HG03558 (cell line): ENCODE data around the gene BBS9.

Source experiments
- ATAC-seq: cut with Tn5 transposase; IDR thresholded peaks from one replicate; pipeline ENCODE4 v1.9.1; 2021; ENCODE audit warnings: moderate number of reproducible peaks; ENCODE audit not compliant: unreplicated experiment; ENCODE audit errors: extremely low read depth

BBS9 gene

GRCh38 chr7:33339074-33339790, 209.9 kb downstream of the BBS9 start:
- ATAC-seq, result no peak

GRCh38 chr7:33346055-33346454, 216.7 kb downstream of the BBS9 start:
- no peak for ATAC-seq

- ATAC-seq, result no peak
These were observed 221.2 kb downstream of the BBS9 start for GRCh38 chr7:33350577-33350976.

- ATAC-seq, result no peak
These were observed 222.3 kb downstream of the BBS9 start for GRCh38 chr7:33351709-33352108.

GRCh38 chr7:33354201-33354600, 224.8 kb downstream of the BBS9 start:
- ATAC-seq, result no peak

GRCh38 chr7:33355386-33355785, 226.0 kb downstream of the BBS9 start:
- ATAC-seq, result no peak

GRCh38 chr7:33356336-33356735, 227.0 kb downstream of the BBS9 start:
- no peak for ATAC-seq

GRCh38 chr7:33357846-33358245, 228.5 kb downstream of the BBS9 start:
- no peak for ATAC-seq

GRCh38 chr7:33369888-33370287, 240.5 kb downstream of the BBS9 start:
- ATAC-seq, result no peak

- no peak for ATAC-seq
These were observed 243.8 kb downstream of the BBS9 start for GRCh38 chr7:33373195-33373594.

GRCh38 chr7:33379891-33380525, 250.6 kb downstream of the BBS9 start:
- no peak for ATAC-seq

GRCh38 chr7:33388332-33388731, 259.0 kb downstream of the BBS9 start:
- ATAC-seq, result no peak

GRCh38 chr7:33392148-33392547, 262.8 kb downstream of the BBS9 start:
- ATAC-seq, result no peak

- no peak for ATAC-seq
These were observed 264.4 kb downstream of the BBS9 start for GRCh38 chr7:33393770-33394169.

GRCh38 chr7:33395340-33395739, 266.0 kb downstream of the BBS9 start:
- ATAC-seq, result no peak

GRCh38 chr7:33399528-33400213, 270.3 kb downstream of the BBS9 start:
- no peak for ATAC-seq

GRCh38 chr7:33400214-33400538, 270.8 kb downstream of the BBS9 start:
- ATAC-seq, result no peak

- no peak for ATAC-seq
These were observed 280.9 kb downstream of the BBS9 start for GRCh38 chr7:33410266-33410665.

- ATAC-seq, result no peak
These were observed 281.7 kb downstream of the BBS9 start for GRCh38 chr7:33411020-33411419.

GRCh38 chr7:33412331-33412730, 283.0 kb downstream of the BBS9 start:
- no peak for ATAC-seq

GRCh38 chr7:33418251-33418701, 288.9 kb downstream of the BBS9 start:
- ATAC-seq, result no peak
